ENCODE results near the gene ABCA1. TPM values are rescaled to one million over a fixed set of nuclear protein-coding genes. Genes with fewer than 3 reads are reported as not detected.

Gene ABCA1
- total RNA-seq, 1 experiment from 2014 or later = 8.9 TPM

- H3K27ac ChIP-seq = no peak overlapping the region
Observed at GRCh38 chr9:104798209-104798995, 129.6 kb downstream of the ABCA1 start.

GRCh38 chr9:104795857-104796256 is 132.1 kb downstream of the ABCA1 start:
- no peak overlapping the region for H3K27ac ChIP-seq
- peaks cover 39% of the 10 kb centered on the region for H3K36me3 ChIP-seq
- H3K4me1 ChIP-seq (replicated peaks) = peaks cover 9% of the 10 kb centered on the region
- no peak overlapping the region for H3K4me3 ChIP-seq
- no peaks in the 10 kb centered on the region for H3K27me3 ChIP-seq (replicated peaks)
- no peak for DNase-seq (ENCODE audit: low read depth in 1 of 2, low spot score in 2 of 2)
- H3K9me3 ChIP-seq (replicated peaks) = no peaks in the 10 kb centered on the region

More at GRCh38 chr9:104798209-104798995, 129.6 kb downstream of the ABCA1 start:
- no peak overlapping the region for H3K4me3 ChIP-seq
- no peaks in the 10 kb centered on the region for H3K27me3 ChIP-seq (replicated peaks)
- no peak for DNase-seq (ENCODE audit: low read depth in 1 of 2, low spot score in 2 of 2)
- H3K4me1 ChIP-seq (replicated peaks) = no peaks in the 10 kb centered on the region
- H3K36me3 ChIP-seq = peaks cover 34% of the 10 kb centered on the region
- H3K9me3 ChIP-seq (replicated peaks) = no peaks in the 10 kb centered on the region

- H3K27ac ChIP-seq = no peak overlapping the region
- no peak for DNase-seq (ENCODE audit: low read depth in 1 of 2, low spot score in 2 of 2)
- H3K9me3 ChIP-seq (replicated peaks) = no peaks in the 10 kb centered on the region
- H3K4me1 ChIP-seq (replicated peaks) = peaks cover 9% of the 10 kb centered on the region
- no peak overlapping the region for H3K4me3 ChIP-seq
- peaks cover 33% of the 10 kb centered on the region for H3K36me3 ChIP-seq
- H3K27me3 ChIP-seq (replicated peaks) = no peaks in the 10 kb centered on the region
Observed at GRCh38 chr9:104795082-104795481, 132.9 kb downstream of the ABCA1 start.

- DNase-seq (ENCODE audit: low read depth in 1 of 2, low spot score in 2 of 2) = no peak
- H3K9me3 ChIP-seq (replicated peaks) = no peaks in the 10 kb centered on the region
- H3K27ac ChIP-seq = no peak overlapping the region
- H3K27me3 ChIP-seq (replicated peaks) = no peaks in the 10 kb centered on the region
- H3K36me3 ChIP-seq = peaks cover 36% of the 10 kb centered on the region
- H3K4me3 ChIP-seq = no peak overlapping the region
- H3K4me1 ChIP-seq (replicated peaks) = peaks cover 9% of the 10 kb centered on the region
Observed at GRCh38 chr9:104794070-104794469, 133.9 kb downstream of the ABCA1 start.

GRCh38 chr9:104788251-104788650 is 139.7 kb downstream of the ABCA1 start:
- no peaks in the 10 kb centered on the region for H3K9me3 ChIP-seq (replicated peaks)
- no peak overlapping the region for H3K27ac ChIP-seq
- H3K4me1 ChIP-seq (replicated peaks) = peaks cover 9% of the 10 kb centered on the region
- H3K27me3 ChIP-seq (replicated peaks) = no peaks in the 10 kb centered on the region
- no peak for DNase-seq (ENCODE audit: low read depth in 1 of 2, low spot score in 2 of 2)
- peaks cover 34% of the 10 kb centered on the region for H3K36me3 ChIP-seq
- H3K4me3 ChIP-seq = no peak overlapping the region

GRCh38 chr9:104787306-104788015 is 140.5 kb downstream of the ABCA1 start:
- Histone ChIP-seq H3K27me3 (replicated peaks) (no peaks in the 10 kb centered on the region), H3K36me3 (peaks cover 26% of the 10 kb centered on the region), H3K4me1 (replicated peaks) (peaks cover 9% of the 10 kb centered on the region), H3K9me3 (replicated peaks) (no peaks in the 10 kb centered on the region), H3K27ac (no peak overlapping the region), H3K4me3 (no peak overlapping the region)
- no peak for DNase-seq (ENCODE audit: low read depth in 1 of 2, low spot score in 2 of 2)

- H3K27me3 ChIP-seq (replicated peaks) = no peaks in the 10 kb centered on the region
- DNase-seq (ENCODE audit: low read depth in 1 of 2, low spot score in 2 of 2) = no peak
- H3K36me3 ChIP-seq = peaks cover 25% of the 10 kb centered on the region
- H3K4me3 ChIP-seq = no peak overlapping the region
- H3K9me3 ChIP-seq (replicated peaks) = no peaks in the 10 kb centered on the region
- no peak overlapping the region for H3K27ac ChIP-seq
- H3K4me1 ChIP-seq (replicated peaks) = peaks cover 2% of the 10 kb centered on the region
Observed at GRCh38 chr9:104786293-104786692, 141.7 kb downstream of the ABCA1 start.

GRCh38 chr9:104784098-104784497 is 143.9 kb downstream of the ABCA1 start:
- no peak overlapping the region for H3K27ac ChIP-seq
- H3K4me1 ChIP-seq (replicated peaks) = no peaks in the 10 kb centered on the region
- no peak for DNase-seq (ENCODE audit: low read depth in 1 of 2, low spot score in 2 of 2)
- H3K36me3 ChIP-seq = peaks cover 19% of the 10 kb centered on the region
- no peak overlapping the region for H3K4me3 ChIP-seq
- no peaks in the 10 kb centered on the region for H3K9me3 ChIP-seq (replicated peaks)
- no peaks in the 10 kb centered on the region for H3K27me3 ChIP-seq (replicated peaks)

GRCh38 chr9:104783588-104783987 is 144.4 kb downstream of the ABCA1 start:
- H3K36me3 ChIP-seq = peaks cover 18% of the 10 kb centered on the region
- H3K27ac ChIP-seq = no peak overlapping the region
- DNase-seq (ENCODE audit: low read depth in 1 of 2, low spot score in 2 of 2) = no peak
- H3K4me1 ChIP-seq (replicated peaks) = no peaks in the 10 kb centered on the region
- H3K4me3 ChIP-seq = no peak overlapping the region
- no peaks in the 10 kb centered on the region for H3K9me3 ChIP-seq (replicated peaks)
- H3K27me3 ChIP-seq (replicated peaks) = no peaks in the 10 kb centered on the region

- no peak overlapping the region for H3K4me3 ChIP-seq
- DNase-seq (ENCODE audit: low read depth in 1 of 2, low spot score in 2 of 2) = no peak
Observed at GRCh38 chr9:104780796-104781395, 147.1 kb downstream of the ABCA1 start.

GRCh38 chr9:104779946-104780535 is 147.9 kb downstream of the ABCA1 start:
- no peak for DNase-seq (ENCODE audit: low read depth in 1 of 2, low spot score in 2 of 2)
- H3K27me3 ChIP-seq (replicated peaks) = no peaks in the 10 kb centered on the region
- H3K4me1 ChIP-seq (replicated peaks) = 0 out of 2 replicates have a peak, but pooled peaks cover 5% of the 10 kb centered on the region
- H3K36me3 ChIP-seq = peaks cover 9% of the 10 kb centered on the region
- no peaks in the 10 kb centered on the region for H3K9me3 ChIP-seq (replicated peaks)
- H3K4me3 ChIP-seq = no peak overlapping the region
- H3K27ac ChIP-seq = no peak overlapping the region

More at GRCh38 chr9:104780796-104781395, 147.1 kb downstream of the ABCA1 start:
- Histone ChIP-seq H3K9me3 (replicated peaks) (no peaks in the 10 kb centered on the region), H3K27me3 (replicated peaks) (no peaks in the 10 kb centered on the region), H3K36me3 (peaks cover 12% of the 10 kb centered on the region), H3K27ac (no peak overlapping the region), H3K4me1 (replicated peaks) (0 out of 2 replicates have a peak, but pooled peaks cover 5% of the 10 kb centered on the region)

- Histone ChIP-seq H3K27ac (no peak overlapping the region), H3K36me3 (peaks cover 7% of the 10 kb centered on the region), H3K27me3 (replicated peaks) (no peaks in the 10 kb centered on the region), H3K9me3 (replicated peaks) (no peaks in the 10 kb centered on the region), H3K4me3 (no peak overlapping the region), H3K4me1 (replicated peaks) (0 out of 2 replicates have a peak, but pooled peaks cover 5% of the 10 kb centered on the region)
- no peak for DNase-seq (ENCODE audit: low read depth in 1 of 2, low spot score in 2 of 2)
Observed at GRCh38 chr9:104779334-104779733, 148.6 kb downstream of the ABCA1 start.

- Histone ChIP-seq H3K4me1 (replicated peaks) (0 out of 2 replicates have a peak, but pooled peaks cover 5% of the 10 kb centered on the region), H3K27me3 (replicated peaks) (no peaks in the 10 kb centered on the region), H3K27ac (no peak overlapping the region), H3K4me3 (no peak overlapping the region), H3K9me3 (replicated peaks) (no peaks in the 10 kb centered on the region), H3K36me3 (peaks cover 3% of the 10 kb centered on the region; the same call in 1 of the 2 replicates)
- no peak for DNase-seq (ENCODE audit: low read depth in 1 of 2, low spot score in 2 of 2)
Observed at GRCh38 chr9:104778802-104779201, 149.2 kb downstream of the ABCA1 start.
